ENCODE data around the gene OSBPL8. TPM values are rescaled to one million over a fixed set of nuclear protein-coding genes. Genes with fewer than 3 reads are reported as not detected.
A peak's percentile ranks its signal among the peaks of the same experiment; 100 is the strongest.

Gene OSBPL8
- total RNA-seq, 4 donors from 2014 or later, result 25.6 to 46.0 (median 43.4) TPM

- Histone ChIP-seq H3K4me3 (no peak overlapping the region), H3K27me3 (no peaks in the 10 kb centered on the region), H3K36me3 (no peaks in the 10 kb centered on the region), H3K9me3 (no peaks in the 10 kb centered on the region), H3K27ac (peak overlapping the region in 1 of 4 donors; percentile 11), H3K4me1 (peaks cover 36 to 55% of the 10 kb centered on the region in 2 donors)
- no peak for TF ChIP-seq POLR2A (IDR thresholded peaks at IDR 0.05)
- TF ChIP-seq CTCF (IDR thresholded peaks at IDR 0.05 in 4 of 5, conservative IDR thresholded peaks at IDR 0.05 in 1 of 5), result no peak
- in situ Hi-C loops (cut with MboI; ENCODE audit: low sequenced_read_pairs in 4 of 4) (no loop called here), intact Hi-C loops (cut with DNase I; ENCODE audit: low total_unique reads) (loop anchor here (10.0 kb wide), 1 partner anchor 300 kb away; the partner anchor contains the start of gene ZDHHC17)
- no peak for DNase-seq
- ATAC-seq, result no peak
Measured at GRCh38 chr12:76464631-76465166, 94.9 kb downstream of the OSBPL8 start.

GRCh38 chr12:76462668-76463224 is 96.8 kb downstream of the OSBPL8 start:
- peaks cover 37 to 47% of the 10 kb centered on the region in 2 donors for H3K4me1 ChIP-seq
- H3K9me3 ChIP-seq, result no peaks in the 10 kb centered on the region
- no peaks in the 10 kb centered on the region for H3K27me3 ChIP-seq
- DNase-seq, result no peak
- ATAC-seq, result no peak
- no peak overlapping the region for H3K27ac ChIP-seq
- H3K4me3 ChIP-seq, result no peak overlapping the region
- H3K36me3 ChIP-seq, result no peaks in the 10 kb centered on the region
- in situ Hi-C loops (cut with MboI; ENCODE audit: low sequenced_read_pairs in 4 of 4), result no loop called here
- intact Hi-C loops (cut with DNase I; ENCODE audit: low total_unique reads), result loop anchor here (10.0 kb wide), 1 partner anchor 302 kb away; the partner anchor contains the start of gene ZDHHC17
- TF ChIP-seq POLR2A (IDR thresholded peaks at IDR 0.05) (no peak), CTCF (IDR thresholded peaks at IDR 0.05 in 4 of 5, conservative IDR thresholded peaks at IDR 0.05 in 1 of 5) (no peak)

- Histone ChIP-seq H3K4me3 (no peak overlapping the region), H3K4me1 (peaks cover 36 to 47% of the 10 kb centered on the region in 2 donors), H3K9me3 (no peaks in the 10 kb centered on the region), H3K27ac (no peak overlapping the region), H3K36me3 (no peaks in the 10 kb centered on the region), H3K27me3 (no peaks in the 10 kb centered on the region)
- ATAC-seq (no peak), DNase-seq (no peak)
- no peak for TF ChIP-seq CTCF (IDR thresholded peaks at IDR 0.05 in 4 of 5, conservative IDR thresholded peaks at IDR 0.05 in 1 of 5)
- in situ Hi-C loops (cut with MboI; ENCODE audit: low sequenced_read_pairs in 4 of 4) (no loop called here), intact Hi-C loops (cut with DNase I; ENCODE audit: low total_unique reads) (loop anchor here (10.0 kb wide), 1 partner anchor 304 kb away; the partner anchor contains the start of gene ZDHHC17)
Measured at GRCh38 chr12:76460807-76461206, 98.8 kb downstream of the OSBPL8 start.

- intact Hi-C loops (cut with DNase I; ENCODE audit: low total_unique reads) (loop anchor here (5.0 to 10.0 kb wide), 4 partner anchors 76 to 423 kb away; partner anchors contain the start of genes BBS10 and PHLDA1), in situ Hi-C loops (cut with MboI; ENCODE audit: low sequenced_read_pairs in 4 of 4) (no loop called here)
- ATAC-seq (no peak), DNase-seq (no peak)
- TF ChIP-seq POLR2A (IDR thresholded peaks at IDR 0.05), result no peak
- TF ChIP-seq CTCF (IDR thresholded peaks at IDR 0.05 in 4 of 5, conservative IDR thresholded peaks at IDR 0.05 in 1 of 5), result no peak
- H3K27me3 ChIP-seq, result no peaks in the 10 kb centered on the region
- H3K4me1 ChIP-seq, result peaks cover 18 to 25% of the 10 kb centered on the region in 2 donors
- peak overlapping the region in 3 of 4 donors; percentile 6 to 33 (median 6) for H3K27ac ChIP-seq
- H3K36me3 ChIP-seq, result no peaks in the 10 kb centered on the region
- H3K9me3 ChIP-seq, result no peaks in the 10 kb centered on the region
- H3K4me3 ChIP-seq, result no peak overlapping the region
Measured at GRCh38 chr12:76457818-76458217, 101.8 kb downstream of the OSBPL8 start.
